ENCODE measurements around the gene SLC25A42.

DNA sequence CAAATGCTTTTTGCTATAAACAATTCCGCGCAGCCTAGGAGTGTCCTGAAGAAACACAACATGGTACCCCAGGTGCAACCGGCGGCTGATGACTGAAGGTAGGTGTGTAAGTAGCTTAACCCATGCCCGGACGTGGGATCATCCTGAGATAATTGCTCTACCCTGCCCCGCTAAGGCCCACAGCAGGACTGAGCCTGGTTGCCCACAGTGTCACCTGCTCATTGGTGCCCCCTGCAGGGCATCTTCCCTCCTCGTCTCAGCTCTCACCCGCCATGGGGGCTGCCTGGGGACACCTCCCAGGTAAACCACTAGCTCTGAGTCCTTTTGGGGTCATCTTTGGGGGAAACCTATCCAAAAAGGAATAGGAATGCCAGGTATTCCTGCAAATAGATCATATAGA is 52.2 kb downstream of the SLC25A42 start:
- TF ChIP-seq POLR2A (IDR thresholded peaks at IDR 0.05), result no peak
- peak in 5 of 6 experiments; percentile 17 to 64 (median 59) for TF ChIP-seq CTCF (IDR thresholded peaks at IDR 0.05)
